Dedifferentiated amniotic fluid mesenchymal stem cell (primary cell): Measurements from ENCODE around the gene INHBC.

Experiments
- DNase-seq: peaks from one replicate; pipeline ENCODE4 v3.0.0-alpha.2; 2016; ENCODE audit errors: extremely low spot score

Gene INHBC

DNA sequence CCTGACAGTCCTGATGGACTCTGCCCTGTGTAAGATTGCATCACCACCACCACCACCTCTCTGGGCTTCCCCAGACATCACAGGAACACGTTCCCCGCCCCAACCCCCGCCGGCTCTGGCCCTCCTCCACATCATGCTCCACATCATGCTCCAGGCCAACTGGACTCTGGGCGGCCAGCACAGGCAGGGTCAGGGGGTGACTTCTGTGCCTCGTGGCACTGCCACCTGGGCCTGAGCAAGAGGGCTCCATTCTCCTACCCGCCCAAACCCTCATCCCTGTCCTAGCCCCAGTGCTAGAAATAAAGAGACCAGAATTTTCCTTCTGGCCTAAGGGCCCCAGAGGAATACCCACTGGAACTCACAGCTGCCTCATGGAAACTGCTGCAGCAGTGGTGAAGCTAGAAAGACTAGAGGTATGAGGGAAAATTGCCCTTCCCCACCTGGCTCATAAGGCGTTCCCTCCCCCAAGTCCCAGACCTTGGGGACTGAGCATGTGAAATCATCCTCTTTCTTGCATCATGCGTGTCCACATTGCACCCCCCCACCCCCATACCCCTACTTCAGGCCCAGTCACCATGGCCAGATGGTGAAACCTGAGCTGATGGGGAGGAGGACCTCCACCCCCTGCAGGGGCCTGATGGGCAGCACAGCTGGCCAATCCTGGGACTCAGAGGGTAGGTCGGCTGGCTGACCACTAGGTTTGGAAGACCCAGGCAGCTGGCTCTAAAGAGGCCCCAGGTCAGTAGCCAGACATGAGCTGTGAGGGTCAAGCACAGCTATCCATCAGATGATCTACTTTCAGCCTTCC, 20.2 kb downstream of the INHBC start, which contains the start of gene INHBE:
Gene INHBE, plus strand, starts transcription at position 742 of the 808 bp plus-strand sequence. CDS start 230 bp downstream, outside the sequence.
- peak; percentile 29 for DNase-seq

DNA sequence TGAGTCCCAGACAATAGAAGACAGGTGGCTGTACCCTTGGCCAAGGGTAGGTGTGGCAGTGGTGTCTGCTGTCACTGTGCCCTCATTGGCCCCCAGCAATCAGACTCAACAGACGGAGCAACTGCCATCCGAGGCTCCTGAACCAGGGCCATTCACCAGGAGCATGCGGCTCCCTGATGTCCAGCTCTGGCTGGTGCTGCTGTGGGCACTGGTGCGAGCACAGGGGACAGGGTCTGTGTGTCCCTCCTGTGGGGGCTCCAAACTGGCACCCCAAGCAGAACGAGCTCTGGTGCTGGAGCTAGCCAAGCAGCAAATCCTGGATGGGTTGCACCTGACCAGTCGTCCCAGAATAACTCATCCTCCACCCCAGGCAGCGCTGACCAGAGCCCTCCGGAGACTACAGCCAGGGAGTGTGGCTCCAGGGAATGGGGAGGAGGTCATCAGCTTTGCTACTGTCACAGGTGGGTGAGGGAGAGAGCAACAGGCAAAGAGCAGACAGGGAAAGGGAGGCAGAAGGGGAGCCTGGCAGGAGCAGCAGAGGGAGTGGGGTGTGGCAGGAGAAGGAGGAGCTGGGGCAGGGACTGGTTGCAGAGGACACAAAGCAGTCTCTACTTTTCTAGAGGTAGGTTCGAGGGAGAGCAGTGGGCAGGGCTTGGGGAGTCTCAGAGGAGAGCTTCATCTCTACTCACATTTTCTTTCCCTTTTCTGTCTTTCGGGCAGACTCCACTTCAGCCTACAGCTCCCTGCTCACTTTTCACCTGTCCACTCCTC, 21.0 kb downstream of the INHBC start:
- DNase-seq: no peak

DNA sequence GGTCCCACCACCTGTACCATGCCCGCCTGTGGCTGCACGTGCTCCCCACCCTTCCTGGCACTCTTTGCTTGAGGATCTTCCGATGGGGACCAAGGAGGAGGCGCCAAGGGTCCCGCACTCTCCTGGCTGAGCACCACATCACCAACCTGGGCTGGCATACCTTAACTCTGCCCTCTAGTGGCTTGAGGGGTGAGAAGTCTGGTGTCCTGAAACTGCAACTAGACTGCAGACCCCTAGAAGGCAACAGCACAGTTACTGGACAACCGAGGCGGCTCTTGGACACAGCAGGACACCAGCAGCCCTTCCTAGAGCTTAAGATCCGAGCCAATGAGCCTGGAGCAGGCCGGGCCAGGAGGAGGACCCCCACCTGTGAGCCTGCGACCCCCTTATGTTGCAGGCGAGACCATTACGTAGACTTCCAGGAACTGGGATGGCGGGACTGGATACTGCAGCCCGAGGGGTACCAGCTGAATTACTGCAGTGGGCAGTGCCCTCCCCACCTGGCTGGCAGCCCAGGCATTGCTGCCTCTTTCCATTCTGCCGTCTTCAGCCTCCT, 21.6 kb downstream of the INHBC start:
- DNase-seq: no peak

DNA sequence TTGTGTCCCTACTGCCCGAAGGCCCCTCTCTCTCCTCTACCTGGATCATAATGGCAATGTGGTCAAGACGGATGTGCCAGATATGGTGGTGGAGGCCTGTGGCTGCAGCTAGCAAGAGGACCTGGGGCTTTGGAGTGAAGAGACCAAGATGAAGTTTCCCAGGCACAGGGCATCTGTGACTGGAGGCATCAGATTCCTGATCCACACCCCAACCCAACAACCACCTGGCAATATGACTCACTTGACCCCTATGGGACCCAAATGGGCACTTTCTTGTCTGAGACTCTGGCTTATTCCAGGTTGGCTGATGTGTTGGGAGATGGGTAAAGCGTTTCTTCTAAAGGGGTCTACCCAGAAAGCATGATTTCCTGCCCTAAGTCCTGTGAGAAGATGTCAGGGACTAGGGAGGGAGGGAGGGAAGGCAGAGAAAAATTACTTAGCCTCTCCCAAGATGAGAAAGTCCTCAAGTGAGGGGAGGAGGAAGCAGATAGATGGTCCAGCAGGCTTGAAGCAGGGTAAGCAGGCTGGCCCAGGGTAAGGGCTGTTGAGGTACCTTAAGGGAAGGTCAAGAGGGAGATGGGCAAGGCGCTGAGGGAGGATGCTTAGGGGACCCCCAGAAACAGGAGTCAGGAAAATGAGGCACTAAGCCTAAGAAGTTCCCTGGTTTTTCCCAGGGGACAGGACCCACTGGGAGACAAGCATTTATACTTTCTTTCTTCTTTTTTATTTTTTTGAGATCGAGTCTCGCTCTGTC, 22.3 kb downstream of the INHBC start:
- no peak for DNase-seq

DNA sequence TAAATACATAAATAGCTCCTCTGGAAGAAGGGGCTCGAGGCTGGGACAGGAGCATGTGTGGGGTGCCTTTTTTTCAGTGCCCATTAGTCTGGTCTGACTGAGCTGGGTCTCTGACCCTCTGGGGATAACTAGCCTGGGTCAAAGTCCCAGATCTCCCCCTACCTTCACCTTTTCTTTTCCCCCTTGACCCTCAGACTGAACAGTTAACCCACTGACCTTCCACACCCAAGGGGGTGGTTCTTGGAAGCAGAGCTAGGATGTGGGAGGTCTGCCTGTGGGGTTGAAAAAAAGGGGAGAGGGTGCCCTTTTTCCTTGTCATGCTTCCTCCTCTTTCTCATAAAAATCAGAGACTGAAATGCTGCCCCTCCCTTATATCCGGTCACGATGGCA, 24.1 kb downstream of the INHBC start:
- no peak for DNase-seq

DNA sequence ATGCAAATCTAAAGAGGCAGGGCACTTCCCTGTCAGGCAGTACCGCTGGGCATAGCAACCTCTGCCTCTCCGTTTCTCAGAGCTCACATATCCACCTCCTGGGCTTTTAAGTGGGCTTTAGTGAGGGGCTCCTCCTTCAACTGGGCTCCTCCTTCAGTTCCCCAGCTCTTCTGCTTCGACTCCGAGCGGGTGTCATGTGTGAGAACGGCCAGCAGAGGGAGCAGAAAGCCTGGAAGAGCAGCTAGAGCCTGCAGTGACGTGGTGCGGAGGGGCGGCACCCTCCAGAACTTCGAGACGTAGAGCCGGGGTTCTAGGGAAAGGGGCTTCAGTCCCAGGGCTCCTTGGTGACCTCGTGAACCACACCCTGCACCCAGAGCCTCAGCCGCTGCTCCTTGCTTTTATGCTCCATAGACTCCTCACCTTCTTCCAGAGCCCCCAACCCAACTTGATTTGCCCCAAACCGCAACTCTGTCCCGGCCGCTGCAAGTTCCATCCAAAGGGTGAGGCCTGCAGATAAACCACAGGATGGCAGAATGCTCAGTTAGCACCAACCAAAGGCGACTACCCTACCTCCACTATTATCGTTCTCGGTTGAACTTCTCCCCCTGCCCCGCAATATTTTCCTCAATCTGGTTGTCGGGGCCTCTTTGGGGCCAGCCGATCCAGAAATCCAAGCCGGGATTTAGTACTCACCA, 24.6 kb downstream of the INHBC start:
- peak; percentile 97 for DNase-seq

DNA sequence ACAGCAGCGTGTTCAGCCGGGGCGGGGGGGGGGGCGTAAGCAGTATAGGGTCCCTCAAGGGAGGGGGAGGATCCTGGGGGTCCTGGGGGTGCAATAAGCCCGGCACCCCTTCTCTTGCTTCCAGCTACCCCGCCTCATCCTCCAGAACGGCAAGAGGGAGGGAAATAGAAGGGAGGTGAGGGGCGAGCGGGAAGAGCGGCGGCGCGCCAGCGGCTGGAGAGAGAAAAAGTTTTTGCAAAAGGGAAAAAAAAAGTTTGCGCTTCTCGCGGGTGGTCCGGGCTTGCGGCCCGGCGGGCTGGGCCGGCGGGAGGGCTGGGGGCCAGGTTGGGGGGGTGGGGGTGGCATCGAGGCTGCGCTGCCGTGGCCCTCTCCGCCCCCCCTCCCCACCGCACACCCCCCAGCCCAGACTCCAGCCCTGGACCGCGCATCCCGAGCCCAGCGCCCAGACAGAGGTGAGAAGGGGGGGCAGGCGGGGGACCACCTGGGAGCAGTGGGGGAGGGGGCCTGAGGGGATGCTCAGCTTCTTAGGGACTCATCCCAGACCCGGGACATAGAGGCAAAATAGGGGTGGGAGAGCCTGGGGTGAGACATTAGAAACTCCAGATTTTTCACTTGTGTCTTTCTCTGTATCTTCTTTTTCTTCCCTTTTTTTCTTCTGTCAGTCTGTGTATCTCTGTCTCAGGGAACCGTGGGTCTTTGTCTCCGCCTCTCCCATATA, 25.3 kb downstream of the INHBC start, which contains the start of gene GLI1:
Gene GLI1, plus strand, starts transcription at position 36 of the 718 bp plus-strand sequence. CDS start 3,907 bp downstream, outside the sequence.
- peak; percentile 38 for DNase-seq

DNA sequence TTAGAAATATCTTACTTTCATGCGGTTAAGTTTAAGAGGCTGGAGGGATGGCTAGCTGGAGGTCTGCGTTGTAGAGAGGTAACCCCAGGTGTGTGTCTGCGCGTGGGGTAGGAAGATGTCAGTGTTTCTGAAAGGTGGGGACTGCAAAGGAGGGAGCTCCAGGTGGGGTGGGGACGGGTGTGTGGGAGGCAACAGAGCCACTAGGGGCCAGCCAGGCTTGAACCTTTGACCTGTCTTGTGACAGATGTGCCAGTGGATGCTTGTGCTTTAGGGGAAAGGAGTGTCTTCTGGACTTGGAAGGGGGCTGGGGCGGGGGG, 25.8 kb downstream of the INHBC start:
- DNase-seq: no peak

DNA sequence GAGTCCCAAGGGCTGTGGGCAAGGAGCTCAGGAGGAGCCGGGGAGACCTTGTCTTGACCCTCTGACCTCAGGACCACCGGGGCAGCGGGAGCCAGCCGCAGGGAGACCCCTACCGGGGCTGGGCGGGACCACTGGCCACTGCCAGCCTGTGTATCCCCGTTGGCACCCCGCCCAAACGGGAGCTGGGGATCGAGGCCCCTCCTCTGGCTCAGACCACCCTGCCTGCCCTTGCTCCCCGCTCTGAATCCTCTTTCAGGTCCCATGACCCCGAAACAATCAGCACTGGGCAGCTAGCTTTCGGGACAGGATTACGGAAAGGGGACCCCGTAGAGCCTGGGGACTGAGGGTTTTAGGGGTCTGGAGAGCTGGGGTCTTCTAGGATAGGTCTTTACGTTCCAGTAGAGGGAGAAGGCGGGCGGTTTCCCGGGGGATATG, 26.3 kb downstream of the INHBC start:
- no peak for DNase-seq

DNA sequence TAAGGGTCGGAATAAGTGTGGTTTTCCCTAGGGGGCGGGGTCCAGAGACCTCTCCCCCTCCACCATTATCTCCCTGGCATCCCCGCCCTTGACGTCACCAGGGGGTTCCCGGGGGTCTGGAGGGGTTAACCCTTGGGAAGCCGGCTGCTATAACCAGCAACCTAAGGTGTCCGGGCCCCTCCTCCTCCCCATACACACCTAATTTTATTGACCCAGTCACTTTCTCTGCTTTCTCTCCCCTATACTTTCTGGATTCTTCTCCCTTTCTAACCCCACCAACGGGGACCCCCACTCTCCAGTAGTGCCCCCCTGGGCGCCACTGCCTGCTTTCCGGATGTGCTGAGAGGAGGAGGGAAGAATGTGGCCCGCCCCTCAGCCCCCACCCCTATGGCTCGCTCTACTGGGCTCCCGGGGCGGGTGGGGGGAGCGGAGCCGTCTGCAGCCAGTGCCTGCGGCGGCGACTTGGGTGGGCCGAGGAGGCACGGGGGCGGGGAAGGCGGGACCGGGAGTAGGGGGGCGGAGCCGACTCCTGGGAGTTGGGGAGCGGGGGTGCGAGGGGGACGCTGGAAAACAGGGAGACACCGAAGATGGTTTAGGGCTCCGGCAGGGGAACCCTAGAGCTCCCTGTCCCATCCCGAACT, 26.8 kb downstream of the INHBC start:
- DNase-seq: no peak

DNA sequence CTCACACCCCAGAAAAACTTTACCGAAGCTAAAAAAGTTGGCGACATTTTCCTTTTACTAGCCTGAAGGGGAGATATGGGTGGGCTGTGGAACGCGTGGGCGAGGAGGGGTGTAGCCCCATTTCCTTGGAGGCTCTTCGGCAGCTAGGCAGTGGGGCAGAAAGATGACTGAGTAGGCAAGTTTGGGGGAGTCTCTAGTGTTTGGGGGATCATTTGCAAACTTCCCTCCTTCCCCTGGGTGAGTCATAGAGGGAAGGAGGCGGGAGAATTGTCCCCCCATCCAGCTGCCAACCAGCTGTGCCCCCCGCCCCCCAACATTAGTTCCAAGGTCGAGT, 27.3 kb downstream of the INHBC start:
- DNase-seq: no peak

DNA sequence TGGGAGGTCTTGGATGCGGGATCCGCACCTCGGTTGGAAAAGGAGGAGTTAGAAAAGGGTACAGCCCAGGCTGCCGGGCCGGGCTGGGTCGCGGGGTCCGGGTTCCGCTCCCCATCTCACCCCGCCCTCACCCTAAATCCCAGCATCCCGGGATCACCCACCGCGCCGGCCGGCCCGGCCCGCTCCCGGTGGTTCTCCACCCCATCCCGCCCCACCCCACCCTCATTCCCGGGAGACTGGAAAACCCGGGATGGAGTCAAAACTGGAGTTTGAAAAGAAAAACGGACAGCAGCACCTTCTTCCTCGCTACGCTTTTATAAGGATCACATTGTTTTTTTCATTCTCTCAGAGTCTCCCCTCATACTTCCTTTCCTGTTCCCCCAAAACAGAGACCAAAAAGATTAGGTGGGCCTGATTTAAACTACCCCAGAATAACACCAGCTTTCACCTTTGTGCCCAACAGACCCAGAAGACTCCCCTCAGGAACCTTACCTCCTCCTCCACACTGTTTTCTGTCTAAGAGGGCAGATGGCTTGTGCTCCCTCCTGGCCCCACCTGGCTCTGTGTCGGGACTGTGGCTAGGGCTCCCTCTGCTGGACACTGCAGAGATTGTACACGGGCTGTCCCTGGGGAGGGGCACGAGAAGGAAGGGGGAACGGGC, 27.8 kb downstream of the INHBC start:
- DNase-seq: peak; percentile 88

DNA sequence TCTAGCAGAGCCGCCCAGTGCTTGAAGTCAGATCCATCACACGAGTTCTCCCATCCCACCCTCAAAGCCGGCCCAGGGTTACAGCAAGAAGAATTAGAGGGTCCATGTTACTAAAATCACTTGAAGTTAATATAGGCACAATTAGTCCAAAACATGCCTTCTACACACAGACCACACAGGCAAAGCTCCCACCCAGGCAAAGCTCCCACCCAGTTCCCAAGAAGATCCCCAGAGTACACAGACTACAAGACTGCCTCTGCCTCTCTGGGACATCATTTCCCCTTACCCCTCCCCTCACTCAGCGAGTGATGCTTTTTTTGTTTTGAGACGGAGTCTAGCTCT, 28.3 kb downstream of the INHBC start:
- DNase-seq: no peak

DNA sequence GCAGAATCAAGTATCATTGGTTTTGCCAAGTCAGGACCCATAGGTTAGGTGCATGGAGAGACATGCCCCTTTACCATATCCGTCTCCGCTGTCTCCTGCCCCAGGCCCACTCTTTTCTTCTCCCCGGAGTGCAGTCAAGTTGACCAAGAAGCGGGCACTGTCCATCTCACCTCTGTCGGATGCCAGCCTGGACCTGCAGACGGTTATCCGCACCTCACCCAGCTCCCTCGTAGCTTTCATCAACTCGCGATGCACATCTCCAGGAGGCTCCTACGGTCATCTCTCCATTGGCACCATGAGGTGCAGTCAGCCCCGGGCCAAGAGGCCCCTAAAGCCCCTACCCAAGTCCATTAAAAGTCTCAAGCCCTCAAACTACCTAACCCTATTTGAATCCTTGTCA, 30.0 kb downstream of the INHBC start:
- no peak for DNase-seq

DNA sequence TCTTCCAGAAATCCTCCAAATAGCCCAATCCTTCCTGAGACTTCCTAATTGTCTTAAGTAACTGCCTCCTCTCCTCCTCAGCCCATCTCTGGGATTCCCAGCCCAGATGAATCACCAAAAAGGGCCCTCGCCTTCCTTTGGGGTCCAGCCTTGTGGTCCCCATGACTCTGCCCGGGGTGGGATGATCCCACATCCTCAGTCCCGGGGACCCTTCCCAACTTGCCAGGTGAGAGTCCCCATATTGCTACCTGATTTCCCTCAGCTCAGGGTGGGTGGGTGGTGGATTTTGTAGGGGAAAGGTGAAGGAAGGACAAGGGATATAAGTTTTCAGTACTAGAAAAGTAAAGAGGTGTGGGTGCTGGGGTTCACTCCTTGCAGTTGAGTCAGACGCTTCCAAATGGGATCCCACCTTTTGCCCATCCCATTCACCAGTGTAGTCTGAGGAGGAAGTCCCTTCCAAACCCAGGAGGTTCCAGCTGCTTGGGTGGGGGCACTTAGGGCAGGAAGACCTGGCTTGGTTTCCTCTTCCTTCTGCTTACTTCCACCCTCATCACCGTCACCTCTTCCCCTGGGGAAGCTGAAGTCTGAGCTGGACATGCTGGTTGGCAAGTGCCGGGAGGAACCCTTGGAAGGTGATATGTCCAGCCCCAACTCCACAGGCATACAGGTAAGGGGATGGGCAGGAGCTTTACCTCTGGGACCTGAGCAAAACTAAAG, 30.6 kb downstream of the INHBC start:
- DNase-seq: no peak

DNA sequence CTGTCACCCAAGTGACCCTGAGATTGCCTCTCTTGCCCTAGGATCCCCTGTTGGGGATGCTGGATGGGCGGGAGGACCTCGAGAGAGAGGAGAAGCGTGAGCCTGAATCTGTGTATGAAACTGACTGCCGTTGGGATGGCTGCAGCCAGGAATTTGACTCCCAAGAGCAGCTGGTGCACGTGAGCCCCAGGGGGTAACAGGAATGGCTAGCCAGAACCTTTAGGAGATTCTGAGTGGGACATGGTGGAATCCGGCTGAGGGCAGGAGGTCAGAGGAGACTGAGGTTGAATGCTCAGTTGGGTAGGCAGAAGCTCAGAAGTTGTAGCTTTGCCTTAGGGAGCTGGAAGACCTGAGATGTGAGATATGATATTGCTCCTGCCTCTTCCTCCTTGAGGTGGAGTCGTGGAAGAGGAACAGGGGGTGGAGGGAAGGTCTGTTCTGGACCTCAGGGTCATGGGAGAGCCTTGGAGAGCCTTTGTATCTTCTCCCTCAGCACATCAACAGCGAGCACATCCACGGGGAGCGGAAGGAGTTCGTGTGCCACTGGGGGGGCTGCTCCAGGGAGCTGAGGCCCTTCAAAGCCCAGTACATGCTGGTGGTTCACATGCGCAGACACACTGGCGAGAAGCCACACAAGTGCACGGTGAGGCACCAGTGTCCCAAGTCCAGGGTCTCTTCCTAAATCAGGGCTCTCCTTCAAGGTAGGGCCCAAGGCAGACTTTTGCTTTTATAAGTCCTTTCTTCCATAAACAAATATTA, 31.3 kb downstream of the INHBC start:
- no peak for DNase-seq

DNA sequence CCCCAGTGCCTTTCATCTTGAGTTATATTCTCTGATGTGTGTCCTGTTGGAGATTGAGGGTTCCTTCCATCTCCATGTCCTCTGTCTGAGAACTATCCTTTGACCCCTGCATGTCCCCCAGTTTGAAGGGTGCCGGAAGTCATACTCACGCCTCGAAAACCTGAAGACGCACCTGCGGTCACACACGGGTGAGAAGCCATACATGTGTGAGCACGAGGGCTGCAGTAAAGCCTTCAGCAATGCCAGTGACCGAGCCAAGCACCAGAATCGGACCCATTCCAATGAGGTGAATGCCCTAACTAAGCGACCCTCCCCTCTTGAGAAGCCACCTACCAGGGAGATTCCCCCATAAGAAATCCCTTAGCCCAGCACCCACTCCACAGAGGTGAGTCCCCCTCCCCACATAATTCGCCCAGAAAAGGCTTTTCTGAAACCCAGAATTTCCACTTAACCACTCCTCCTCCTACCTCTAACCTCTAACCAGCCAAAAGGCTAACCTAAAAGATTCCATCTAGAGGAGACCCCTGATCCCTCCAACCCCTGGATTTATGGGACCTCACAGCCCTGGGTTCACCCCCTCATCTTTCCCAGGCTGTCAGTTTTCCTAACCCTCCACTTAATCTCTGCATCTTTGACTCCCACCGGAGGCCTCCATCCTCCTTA, 32.8 kb downstream of the INHBC start:
- no peak for DNase-seq

DNA sequence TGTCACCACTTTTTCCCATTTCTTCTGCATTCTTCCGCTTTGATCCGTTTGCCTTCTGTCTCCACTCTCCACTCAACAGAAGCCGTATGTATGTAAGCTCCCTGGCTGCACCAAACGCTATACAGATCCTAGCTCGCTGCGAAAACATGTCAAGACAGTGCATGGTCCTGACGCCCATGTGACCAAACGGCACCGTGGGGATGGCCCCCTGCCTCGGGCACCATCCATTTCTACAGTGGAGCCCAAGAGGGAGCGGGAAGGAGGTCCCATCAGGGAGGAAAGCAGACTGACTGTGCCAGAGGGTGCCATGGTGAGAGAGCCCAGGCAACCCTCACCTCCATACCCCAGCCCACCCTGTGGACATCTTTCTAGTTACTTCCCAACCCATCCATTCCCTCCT, 33.3 kb downstream of the INHBC start:
- no peak for DNase-seq
